HG03039 (cell line): ENCODE results near the gene COL25A1.

Experiments used
- ATAC-seq: cut with Tn5 transposase; IDR thresholded peaks from one replicate; pipeline ENCODE4 v1.9.1; 2021; ENCODE audit warnings: mild to moderate bottlenecking, moderate library complexity; ENCODE audit not compliant: unreplicated experiment

The COL25A1 gene

DNA sequence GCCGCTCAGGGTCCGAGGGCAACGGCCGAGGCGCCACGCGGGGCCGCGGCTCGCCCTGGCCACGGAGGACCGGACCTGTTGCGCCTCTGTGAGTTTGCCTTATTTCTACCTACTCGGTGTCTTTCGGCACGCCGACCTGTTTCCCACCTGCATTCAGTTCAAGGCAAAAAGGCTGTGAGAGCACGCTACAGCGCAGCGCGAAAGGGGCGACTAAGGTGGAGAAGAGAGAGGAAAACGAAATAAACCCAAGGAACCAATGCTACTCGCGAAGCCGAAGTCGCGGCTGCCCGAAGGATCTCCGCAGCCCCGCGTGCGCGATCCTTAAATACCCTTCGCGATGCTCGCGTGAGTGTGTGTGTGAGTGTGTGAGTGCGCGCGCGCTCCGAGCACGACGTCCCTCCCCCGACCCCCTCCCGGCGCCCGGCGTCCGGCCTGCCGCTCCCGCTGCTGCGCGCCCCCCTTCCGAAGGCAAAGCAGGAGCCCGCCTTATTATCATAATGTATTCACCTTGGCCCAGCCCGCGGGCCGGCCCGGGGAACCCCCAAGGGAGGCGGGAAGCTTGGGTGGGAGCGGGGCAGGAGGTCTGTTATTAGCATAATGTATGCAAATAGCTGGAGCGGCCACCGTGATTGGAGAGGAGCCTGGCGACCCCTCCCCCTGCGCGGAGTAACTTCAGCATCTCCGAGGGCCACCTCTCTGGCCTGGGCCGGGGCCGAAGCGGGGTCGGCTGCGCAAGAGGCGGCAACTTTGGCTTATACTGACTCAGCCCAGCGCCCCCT lies at the start of gene COL25A1:
COL25A1 (minus strand) TSS at position 298 of the 779 bp plus-strand sequence.
- no peak for ATAC-seq

DNA sequence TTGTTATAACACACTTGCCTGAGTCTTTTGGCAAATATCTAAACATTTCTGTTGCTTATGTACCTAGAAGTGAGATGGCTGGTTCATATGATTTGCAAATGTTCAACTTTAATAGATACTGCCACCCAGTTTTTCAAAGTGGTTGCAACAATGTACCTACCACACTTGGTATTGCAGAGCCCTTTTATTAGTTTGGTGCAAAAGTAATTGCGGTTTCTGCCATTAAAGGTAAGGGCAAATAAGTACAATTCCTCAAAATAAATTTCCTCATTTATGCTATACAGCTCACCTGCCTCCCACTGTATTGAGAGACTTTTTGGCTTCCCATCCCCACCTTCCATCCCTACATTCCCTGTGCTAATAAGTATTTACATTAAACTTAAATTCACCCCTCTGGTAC lies 47.7 kb upstream of the COL25A1 start:
- no peak for ATAC-seq

DNA sequence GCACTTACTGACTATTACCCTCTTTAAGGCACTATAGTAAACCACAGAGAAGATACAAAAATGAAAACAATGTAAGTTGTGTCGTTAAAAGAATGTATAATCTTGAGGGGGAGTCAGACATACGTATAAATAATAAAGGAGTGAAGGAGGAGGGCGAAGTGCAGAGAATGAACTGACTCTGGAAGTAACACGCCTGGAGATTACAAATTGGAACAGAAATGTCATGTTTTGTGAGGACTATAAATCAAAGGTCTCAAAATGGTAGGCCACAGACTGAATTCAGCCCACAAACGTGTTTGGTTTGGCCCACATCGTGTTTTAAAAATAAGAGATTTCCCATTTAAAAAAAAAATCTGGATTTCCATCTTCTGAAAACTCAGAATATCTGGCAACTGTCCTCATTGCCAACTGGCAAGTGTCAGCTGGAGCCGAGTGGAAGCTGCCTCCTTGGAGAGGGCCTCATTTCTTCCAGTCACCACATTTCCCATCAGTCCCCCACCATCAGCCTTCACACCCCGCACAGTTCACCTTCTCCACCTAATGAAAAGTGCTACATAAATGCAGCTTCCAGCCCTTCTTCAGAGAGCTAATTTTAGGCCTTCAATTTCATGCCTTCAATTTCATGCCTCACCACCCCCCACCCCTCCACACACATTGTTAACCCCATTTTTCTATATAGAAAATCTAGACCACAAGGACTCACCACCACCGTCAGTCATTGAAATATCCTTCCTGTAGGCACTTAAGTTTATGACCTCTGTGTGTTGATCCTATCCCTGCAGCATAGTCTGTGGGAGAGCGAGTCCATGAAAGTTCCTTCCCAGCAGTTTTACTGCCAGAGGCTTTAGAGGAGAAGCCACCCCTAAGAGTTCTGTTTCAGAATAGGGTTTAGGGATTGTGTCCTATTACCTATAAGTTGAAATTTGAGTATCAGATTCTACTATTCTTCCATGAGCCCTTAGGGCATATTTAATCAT lies 32.0 kb upstream of the COL25A1 start:
- ATAC-seq = no peak

DNA sequence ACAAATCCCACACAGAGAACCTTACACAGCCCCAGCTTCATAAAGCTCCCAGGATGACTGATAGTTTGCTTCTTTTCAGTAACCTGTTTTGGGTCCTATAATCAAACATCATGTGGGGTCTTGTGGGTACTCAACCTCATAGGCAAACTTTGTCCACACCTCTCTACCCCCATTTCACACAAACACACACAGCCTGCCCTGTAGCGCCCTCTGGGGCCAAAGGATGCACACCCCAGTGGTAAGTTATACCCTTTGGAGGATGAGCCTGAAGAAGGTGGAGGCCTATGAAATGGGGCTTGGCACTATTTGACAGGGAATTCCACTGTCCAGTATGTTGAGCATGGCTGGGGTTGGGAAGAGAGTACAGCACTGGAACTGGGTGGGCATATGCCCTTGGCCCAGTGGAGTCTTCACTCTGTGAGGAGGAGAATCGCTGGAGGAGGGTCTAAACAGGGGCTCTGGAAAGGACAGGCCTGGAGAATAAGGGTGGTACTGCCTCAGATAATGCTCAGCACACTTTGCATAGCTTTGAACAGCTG lies 30.5 kb upstream of the COL25A1 start:
- ATAC-seq = no peak

DNA sequence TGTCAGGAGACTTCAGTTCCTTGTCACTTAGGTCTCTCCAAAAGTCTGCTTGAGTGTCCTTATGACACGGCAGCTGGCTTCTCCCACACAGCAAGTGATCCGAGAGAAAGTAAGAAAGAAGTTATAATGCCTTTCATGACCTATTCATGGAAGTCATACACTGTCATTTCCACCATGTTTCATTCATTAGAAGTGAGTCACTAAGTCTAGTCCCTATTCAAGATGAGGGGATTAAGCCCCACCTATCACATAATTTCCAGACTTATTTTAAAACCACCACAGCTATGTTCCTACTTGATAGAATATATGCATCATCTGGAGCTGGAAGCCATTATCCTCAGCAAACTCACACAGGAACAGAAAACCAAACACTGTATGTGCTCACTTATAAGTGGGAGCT lies 25.2 kb upstream of the COL25A1 start:
- no peak for ATAC-seq

DNA sequence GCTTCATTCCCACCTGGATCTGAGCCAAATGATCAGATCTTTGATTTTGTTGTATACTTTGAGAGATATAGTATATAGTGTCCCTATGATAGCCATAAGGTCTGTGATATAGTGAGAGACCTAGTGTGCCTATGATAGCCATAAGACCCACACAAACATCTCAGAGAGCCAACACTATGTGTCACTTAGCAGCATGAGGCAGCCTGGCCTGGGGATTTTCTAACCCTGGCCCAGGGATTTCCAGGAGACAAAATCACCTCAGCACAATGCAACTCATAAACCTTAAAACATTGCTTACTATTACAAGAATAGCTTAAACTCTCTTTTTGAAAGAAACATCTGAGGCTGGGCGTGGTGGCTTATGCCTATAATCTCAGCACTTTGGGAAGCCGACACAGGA lies 23.2 kb upstream of the COL25A1 start:
- ATAC-seq = no peak

DNA sequence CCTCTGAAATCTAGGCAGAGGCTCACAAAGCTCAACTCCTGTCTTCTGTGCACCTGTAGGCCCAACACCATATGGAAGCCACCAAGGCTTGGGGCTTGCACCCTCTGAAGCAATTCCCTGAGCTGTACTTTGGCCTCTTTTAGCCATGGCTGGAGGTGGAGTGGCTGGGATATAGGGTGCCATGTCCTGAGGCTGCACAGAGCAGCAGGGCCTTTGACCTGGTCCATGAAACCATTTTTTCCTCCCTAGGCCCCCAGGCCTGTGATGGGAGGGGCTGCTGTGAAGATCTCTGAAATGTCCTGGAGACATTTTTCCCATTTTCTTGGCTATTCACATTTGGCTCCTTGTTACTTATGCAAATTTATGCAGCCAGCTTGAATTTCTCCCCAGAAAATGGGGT lies 20.9 kb upstream of the COL25A1 start:
- no peak for ATAC-seq

DNA sequence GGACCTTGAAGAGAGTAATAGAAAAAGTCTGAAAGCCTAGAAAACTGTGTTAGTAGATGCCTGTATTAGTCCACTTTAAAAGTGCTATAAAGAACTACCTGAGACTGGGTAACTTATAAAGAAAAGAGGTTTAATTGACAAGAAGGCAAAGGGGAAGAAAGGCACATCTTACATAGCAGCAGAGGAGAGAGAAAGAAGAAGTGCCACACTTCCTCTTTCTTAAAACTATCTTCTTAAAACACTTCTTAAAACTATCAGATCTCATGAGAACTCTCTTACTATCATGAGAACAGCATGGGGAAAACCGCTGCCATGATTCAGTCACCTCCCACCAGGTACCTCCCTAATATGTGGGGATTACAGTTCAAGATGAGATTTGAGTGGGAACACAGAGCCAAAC lies 18.8 kb upstream of the COL25A1 start:
- no peak for ATAC-seq

DNA sequence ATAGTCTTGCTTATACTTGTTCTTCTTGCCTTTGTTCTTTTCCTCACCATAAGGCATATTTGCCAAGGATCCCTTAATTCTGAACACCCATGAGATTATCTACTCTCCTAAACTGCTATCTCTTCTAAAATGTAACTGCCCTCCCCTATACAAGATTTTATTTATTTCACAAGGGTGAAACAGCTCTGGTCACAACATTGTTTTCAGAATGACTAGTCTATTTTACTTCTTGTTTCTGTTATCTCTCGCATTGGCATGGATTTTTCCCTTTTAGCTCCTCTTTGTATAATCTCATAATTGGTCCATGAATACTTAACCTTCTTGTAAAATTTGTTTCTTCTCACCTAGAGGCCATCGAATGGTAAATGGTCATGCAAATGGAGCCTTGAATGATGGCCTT lies 17.2 kb upstream of the COL25A1 start:
- ATAC-seq = no peak

DNA sequence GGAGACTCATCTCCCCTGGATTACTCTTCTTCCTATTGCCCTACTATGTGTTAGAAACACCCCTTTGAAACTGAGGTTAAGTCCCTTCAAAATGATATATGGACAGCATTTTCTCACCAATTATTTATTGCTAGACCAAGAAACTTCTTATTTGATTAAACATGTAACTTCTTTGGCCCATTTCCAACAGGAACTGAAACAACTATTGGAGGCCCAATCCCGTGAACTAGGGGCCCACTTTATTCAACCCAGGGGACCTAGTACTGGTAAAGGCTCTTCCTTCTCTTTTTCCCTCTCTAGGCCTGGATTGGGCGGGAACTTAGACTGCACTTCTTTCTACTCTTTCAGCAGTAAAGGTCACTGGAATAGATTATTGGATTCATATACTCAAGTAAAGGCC lies 16.7 kb upstream of the COL25A1 start:
- ATAC-seq = no peak

DNA sequence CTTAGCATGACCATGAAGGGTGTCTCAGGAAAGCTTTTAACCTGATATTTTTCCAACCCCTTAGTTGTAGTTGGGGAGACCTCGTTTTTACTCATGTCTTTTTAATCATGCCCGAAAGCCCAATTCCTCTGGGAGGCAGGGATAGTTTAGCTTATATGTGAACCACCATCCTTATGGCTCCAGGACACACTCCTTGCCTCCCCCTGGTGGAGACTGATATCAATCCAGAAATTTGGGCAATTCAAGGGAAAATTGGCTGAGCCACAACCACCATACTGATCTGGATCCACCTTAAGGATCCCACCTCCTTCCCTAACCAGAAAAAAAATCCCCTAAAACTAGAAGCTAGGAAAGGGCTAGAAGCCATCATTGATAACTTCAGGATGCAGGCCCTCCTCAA lies 13.4 kb upstream of the COL25A1 start:
- no peak for ATAC-seq

DNA sequence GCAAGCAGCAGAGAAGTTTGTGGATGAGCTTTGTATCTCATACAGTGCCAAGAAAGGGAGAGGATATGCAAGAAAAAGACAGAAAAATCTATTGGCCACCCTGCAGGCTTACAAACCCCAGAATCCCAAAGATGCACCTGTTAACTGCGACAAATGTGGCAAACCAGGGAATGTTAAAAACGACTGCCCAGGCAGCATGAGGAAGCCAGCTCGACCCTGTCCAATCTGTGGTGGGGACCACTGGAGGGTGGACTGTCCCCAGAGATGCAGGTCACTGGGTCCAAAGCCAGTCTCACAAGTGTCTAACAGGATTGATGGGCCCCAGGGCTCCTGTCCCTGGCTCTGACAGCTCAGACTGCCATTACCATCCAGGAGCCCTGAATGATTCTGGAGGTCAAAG lies 12.9 kb upstream of the COL25A1 start:
- no peak for ATAC-seq

DNA sequence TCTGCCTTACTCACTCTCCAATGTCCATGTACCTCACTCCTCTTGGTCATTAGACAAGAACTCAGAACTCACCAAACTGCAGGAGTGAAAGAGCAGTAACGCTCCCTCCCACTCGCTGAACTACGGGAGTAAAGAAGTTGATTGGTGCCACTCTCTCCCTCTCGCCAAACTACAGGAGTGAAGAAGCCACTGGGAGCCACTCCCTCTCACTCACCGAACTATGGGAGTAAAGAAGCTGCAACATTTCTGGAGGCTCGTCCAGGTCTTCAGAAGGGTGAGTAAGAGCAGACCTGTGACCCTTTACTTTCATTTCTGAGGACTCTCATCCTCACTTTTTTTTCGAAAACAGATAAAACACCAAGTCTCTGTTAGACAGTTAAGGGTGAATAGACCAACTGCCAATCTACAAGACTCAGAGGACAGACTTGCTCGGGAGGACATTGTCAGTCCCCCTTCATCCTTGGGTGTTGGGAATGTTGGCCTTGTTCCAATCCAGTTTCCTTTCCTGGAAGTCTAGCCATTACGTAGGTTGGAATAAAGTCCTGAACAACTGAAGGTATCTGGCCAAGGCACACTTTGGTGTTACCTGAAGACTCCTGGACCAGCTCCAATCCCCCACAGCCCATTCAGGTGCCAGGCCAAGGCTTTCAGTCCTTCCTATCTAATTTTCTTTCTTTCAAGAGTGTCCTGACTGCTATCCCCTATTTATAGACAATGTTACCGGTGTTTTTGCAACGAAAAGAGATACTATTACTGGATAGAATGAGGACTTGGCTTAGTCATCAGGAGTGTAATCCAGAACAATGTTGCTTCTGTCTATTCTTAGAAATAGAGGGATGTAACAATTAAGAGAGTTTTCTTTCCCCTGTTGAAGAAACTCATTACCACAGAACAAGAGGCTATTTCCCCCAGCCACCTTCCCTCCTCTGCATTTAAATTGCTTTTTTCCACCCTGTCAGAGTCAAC lies 11.0 kb upstream of the COL25A1 start:
- ATAC-seq = no peak

DNA sequence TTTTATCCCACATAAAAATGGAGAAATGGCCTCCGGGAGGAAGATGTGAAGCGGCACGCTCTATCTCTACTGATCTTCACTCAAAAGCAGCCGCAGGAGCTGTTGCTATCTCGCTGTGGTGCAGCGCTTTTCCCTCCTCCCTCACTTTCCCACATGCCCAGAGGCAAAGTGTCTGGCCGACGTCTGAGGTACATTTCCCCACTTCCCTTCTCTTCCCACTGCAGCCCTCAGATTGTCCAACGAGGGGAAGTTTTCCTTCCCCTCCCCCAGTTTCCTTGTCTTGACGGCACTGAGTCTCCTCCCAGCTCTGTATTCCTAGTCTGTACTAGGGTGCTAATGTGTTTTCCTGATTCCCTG lies 660 bp upstream of the COL25A1 start:
- ATAC-seq = no peak

DNA sequence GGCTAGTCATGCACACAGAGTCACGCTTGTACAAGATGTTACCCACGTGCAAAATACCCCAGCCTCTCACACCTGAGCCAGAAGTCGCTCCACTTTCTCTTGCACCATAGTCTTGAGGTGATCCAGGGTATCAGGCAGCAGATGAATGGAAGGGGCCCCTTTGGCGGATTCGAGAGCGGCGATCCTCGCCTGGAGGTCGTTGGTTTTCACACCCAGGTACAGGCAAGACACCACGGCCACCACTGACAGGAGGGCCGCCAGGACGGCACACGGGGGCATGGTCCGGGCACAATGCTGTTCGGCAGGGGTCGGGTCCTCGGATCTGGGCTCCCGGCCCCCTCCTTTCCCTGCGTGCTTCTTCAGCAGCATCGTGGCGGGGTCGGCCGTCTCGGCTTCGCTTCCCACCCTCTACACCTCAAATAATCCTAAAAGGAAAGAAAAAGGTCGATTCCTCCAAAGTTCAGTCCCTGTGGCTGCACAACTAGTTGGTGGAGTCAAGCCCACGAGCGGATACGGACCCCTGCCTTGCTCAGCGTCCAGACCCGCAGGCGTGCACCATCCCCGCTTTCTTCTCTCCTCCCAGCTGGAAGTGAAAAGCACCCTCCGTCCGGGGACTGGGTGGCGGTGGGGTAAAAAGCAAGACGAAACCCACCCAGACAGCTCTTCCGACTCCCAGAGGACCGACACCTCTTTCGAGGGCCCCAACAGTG lies 652 bp downstream of the COL25A1 start:
- no peak for ATAC-seq

DNA sequence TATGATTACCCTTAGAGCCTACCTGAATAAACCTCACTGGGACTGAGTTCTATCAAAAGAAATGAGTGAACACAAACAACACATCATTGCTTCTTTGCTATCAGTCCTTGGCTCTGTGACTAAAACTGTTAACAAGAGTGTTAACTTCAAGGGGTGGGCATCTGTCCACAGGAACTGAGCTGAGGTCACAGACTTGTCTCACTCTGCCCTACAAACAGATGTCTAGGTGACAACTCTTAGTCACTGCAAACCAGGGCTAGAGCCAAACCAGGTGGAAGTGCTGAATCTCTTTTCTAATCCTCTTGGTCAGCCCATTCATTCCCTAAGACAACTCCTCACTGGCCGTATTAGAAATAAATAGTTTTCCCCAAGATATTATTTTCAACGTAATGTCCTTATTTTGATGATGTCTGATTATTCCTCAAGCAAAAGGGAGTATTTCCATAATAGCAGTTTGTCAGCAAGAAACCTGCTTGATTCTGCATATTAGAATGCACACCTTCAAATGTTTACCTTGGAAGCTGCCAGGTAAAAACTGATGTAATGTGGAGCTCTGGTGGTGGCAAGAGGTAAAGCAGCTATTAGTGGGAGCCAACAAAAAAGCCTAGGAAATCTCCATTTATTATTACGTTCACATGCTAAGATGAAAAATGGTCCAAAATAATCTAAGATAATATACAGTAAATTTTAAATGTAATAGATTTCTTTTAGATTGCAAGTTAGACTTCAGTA lies 4.0 kb downstream of the COL25A1 start:
- no peak for ATAC-seq

DNA sequence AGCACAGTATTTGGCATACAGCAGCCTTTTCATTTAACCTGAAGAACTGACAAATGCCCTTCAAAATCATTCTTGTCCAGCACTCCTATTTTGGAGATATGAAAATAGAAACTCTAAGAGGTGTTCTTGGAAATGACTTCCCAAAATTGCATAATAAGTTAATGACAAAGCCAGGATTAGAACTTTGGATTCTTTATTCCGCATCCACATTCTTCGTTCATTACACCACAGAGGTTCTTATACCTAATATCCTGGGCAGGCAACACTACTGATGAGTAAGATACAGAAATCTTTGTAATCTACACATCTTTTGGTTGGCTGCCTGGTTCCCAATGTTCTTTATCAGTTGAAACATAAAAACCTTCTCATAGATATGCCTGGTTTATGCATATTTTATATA lies 5.9 kb downstream of the COL25A1 start:
- no peak for ATAC-seq

DNA sequence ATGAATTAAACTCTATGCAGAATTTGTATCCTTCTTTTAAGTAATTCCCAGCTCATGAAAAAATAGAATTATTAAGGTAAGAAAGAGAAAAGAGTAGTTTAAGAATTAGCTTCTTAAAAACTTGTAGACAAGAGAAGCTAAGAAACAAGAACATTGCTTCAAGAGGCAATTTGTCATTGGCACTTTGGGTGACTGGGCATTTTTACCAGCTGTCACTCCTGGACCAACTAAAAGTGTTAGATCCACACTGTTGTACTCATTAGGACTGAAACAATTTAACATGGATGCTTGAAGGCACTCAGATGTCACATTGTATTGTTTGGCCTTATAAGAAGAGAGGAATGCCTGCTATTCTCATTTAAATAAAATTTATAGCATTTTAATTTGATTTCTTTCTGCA lies 7.4 kb downstream of the COL25A1 start:
- ATAC-seq = no peak

DNA sequence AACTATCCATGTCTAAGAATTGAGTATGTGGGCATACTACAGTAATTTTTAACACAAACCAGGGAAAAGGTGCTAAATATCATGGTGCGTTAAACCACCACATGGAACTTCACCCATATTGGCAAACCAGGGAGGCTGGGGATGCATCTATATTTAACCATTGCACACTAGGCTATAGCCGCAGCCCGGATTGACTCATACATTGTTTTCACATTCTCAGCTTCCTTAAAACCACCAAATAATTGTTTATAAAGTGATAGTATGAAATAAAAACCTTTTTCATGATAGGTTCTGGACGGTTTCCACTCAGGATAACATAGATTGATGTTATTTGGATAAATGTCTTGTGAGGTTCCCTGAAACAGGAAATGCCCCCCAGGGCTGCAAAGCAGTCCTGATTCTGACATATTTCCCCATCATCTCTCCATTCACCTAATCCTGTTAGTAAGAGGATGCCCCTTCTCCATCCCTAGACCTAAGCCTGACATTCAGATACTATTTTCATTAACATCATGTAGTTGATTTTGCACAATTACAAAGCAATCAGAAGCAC lies 7.9 kb downstream of the COL25A1 start:
- ATAC-seq = no peak
